ENCODE measurements around the gene SGK2. TPM values are rescaled to one million over a fixed set of nuclear protein-coding genes. Genes with fewer than 3 reads are reported as not detected.

SGK2 gene
- total and polyA plus RNA-seq, 2 of the 13 experiments (the other 11 are each of a cell fraction or from before 2014, with no cell fraction given), result 6.2 to 29.4 TPM

GRCh38 chr20:43603124-43603523 lies 44.3 kb downstream of the SGK2 start (continued):
- TF ChIP-seq PRDM10 (CRISPR knock-in tag; IDR thresholded peaks at IDR 0.05; ENCODE audit: low read depth) (0 out of 2 replicates have a peak, but pooled peaks have one; percentile 37), ZNF609 (CRISPR knock-in tag; IDR thresholded peaks at IDR 0.05; ENCODE audit: borderline replicate concordance) (no peak), CCAR2 (optimal IDR thresholded peaks at IDR 0.05; ENCODE audit: low read depth, low read length) (no peak), ZNF576 (CRISPR knock-in tag; IDR thresholded peaks at IDR 0.05) (no peak), ARID5B (CRISPR knock-in tag; IDR thresholded peaks at IDR 0.05) (peak; percentile 25; the same call in 1 of the 2 replicates), SMAD1 (CRISPR knock-in tag; IDR thresholded peaks at IDR 0.05; ENCODE audit: borderline replicate concordance, low read depth) (no peak)

All from HepG2 (cell line).